Immature natural killer cell (primary cell): ENCODE measurements around the gene PLK2. TPM values are rescaled to one million over a fixed set of nuclear protein-coding genes. Genes with fewer than 3 reads are reported as not detected.

ENCODE experiments used
- DNase-seq, 3 donors: peaks; one replicate each; pipeline ENCODE4 v3.0.0; 2022; ENCODE audit warnings: mixed read lengths in 1 of 3
- H3K27ac Mint-ChIP-seq, 6 donors: one replicate each; pipeline ENCODE4 v1.8.0; 2020; ENCODE audit warnings: mixed read lengths in 6 of 6, mild to moderate bottlenecking in 5 of 6, inconsistent platforms in 4 of 6, moderate library complexity in 3 of 6
- H3K27me3 Mint-ChIP-seq, 3 donors: one replicate each; pipeline ENCODE4 v1.8.0; 2020 to 2021; ENCODE audit warnings: low read depth in 3 of 3, mild to moderate bottlenecking in 3 of 3, mixed read lengths in 3 of 3, moderate library complexity in 3 of 3, inconsistent platforms in 1 of 3
- H3K36me3 Mint-ChIP-seq, 3 donors: one replicate each; pipeline ENCODE4 v1.8.0; 2020; ENCODE audit warnings: mixed read lengths in 3 of 3, inconsistent platforms in 2 of 3, mild to moderate bottlenecking in 2 of 3
- H3K4me1 Mint-ChIP-seq, 2 donors: one replicate each; pipeline ENCODE4 v1.8.0; 2020; ENCODE audit warnings: inconsistent platforms in 2 of 2, mild to moderate bottlenecking in 2 of 2, mixed read lengths in 2 of 2, moderate library complexity in 1 of 2
- H3K4me3 Mint-ChIP-seq, 5 donors: one replicate each; pipeline ENCODE4 v1.8.0; 2020; ENCODE audit warnings: mild to moderate bottlenecking in 5 of 5, mixed read lengths in 5 of 5, inconsistent platforms in 3 of 5, moderate library complexity in 3 of 5
- H3K9me3 Mint-ChIP-seq, 6 donors: one replicate each; pipeline ENCODE4 v1.8.0; 2020; ENCODE audit warnings: mild to moderate bottlenecking in 6 of 6, mixed read lengths in 6 of 6, inconsistent platforms in 4 of 6, moderate library complexity in 3 of 6
- polyA plus RNA-seq, 3 donors: library from polyadenylated mRNA; unstranded; fragments of 300-500 nt; fragmentation: Illumina TruSeq; gene quantifications; one replicate each; pipeline ENCODE4 v1.2.3, GENCODE V29; 2021

The PLK2 gene
- polyA plus RNA-seq, 3 donors from 2014 or later, result 4.0 to 6.4 (median 5.0) TPM

- DNase-seq, result no peak
- Mint-ChIP-seq H3K4me3 (no peak overlapping the region), H3K36me3 (peaks cover 0 to 11% (median 8%) of the 10 kb centered on the region in 3 donors), H3K9me3 (no peaks in the 10 kb centered on the region), H3K27me3 (peaks cover 2 to 4% (median 2%) of the 10 kb centered on the region in 3 donors), H3K27ac (no peak overlapping the region), H3K4me1 (no peaks in the 10 kb centered on the region)
Measured at GRCh38 chr5:58451732-58452565, 7.9 kb downstream of the PLK2 start.

GRCh38 chr5:58450811-58451629 is 8.9 kb downstream of the PLK2 start:
- H3K4me1 Mint-ChIP-seq, result no peaks in the 10 kb centered on the region
- H3K27me3 Mint-ChIP-seq, result peaks cover 1 to 4% (median 2%) of the 10 kb centered on the region in 3 donors
- no peak for DNase-seq
- no peaks in the 10 kb centered on the region for H3K9me3 Mint-ChIP-seq
- H3K27ac Mint-ChIP-seq, result no peak overlapping the region
- peaks cover 0 to 11% (median 7%) of the 10 kb centered on the region in 3 donors for H3K36me3 Mint-ChIP-seq
- no peak overlapping the region for H3K4me3 Mint-ChIP-seq

- H3K4me3 Mint-ChIP-seq, result no peak overlapping the region
- H3K4me1 Mint-ChIP-seq, result no peaks in the 10 kb centered on the region
- no peaks in the 10 kb centered on the region for H3K9me3 Mint-ChIP-seq
- peaks cover 0 to 8% (median 4%) of the 10 kb centered on the region in 3 donors for H3K36me3 Mint-ChIP-seq
- H3K27ac Mint-ChIP-seq, result no peak overlapping the region
- DNase-seq, result no peak
- H3K27me3 Mint-ChIP-seq, result peaks cover 0 to 5% (median 2%) of the 10 kb centered on the region in 3 donors
Measured at GRCh38 chr5:58450018-58450417, 9.9 kb downstream of the PLK2 start.

- peaks cover 0 to 2% (median 1%) of the 10 kb centered on the region in 3 donors for H3K27me3 Mint-ChIP-seq
Measured at GRCh38 chr5:58447226-58447625, 12.7 kb downstream of the PLK2 start.

GRCh38 chr5:58446024-58446423 is 13.9 kb downstream of the PLK2 start:
- Mint-ChIP-seq H3K36me3 (no peaks in the 10 kb centered on the region), H3K9me3 (no peaks in the 10 kb centered on the region), H3K4me1 (no peaks in the 10 kb centered on the region), H3K27me3 (peaks cover 0 to 2% (median 1%) of the 10 kb centered on the region in 3 donors), H3K27ac (no peak overlapping the region), H3K4me3 (no peak overlapping the region)
- DNase-seq, result no peak

More at GRCh38 chr5:58447226-58447625, 12.7 kb downstream of the PLK2 start:
- H3K36me3 Mint-ChIP-seq, result no peaks in the 10 kb centered on the region
- H3K4me1 Mint-ChIP-seq, result no peaks in the 10 kb centered on the region
- no peak for DNase-seq
- no peak overlapping the region for H3K4me3 Mint-ChIP-seq
- no peaks in the 10 kb centered on the region for H3K9me3 Mint-ChIP-seq
- H3K27ac Mint-ChIP-seq, result no peak overlapping the region

GRCh38 chr5:58444805-58445204 is 15.1 kb downstream of the PLK2 start:
- Mint-ChIP-seq H3K36me3 (no peaks in the 10 kb centered on the region), H3K4me1 (no peaks in the 10 kb centered on the region), H3K4me3 (no peak overlapping the region), H3K9me3 (no peaks in the 10 kb centered on the region), H3K27me3 (peaks cover 0 to 3% (median 2%) of the 10 kb centered on the region in 3 donors), H3K27ac (no peak overlapping the region)
- no peak for DNase-seq

GRCh38 chr5:58440901-58441460 is 18.9 kb downstream of the PLK2 start:
- no peak for DNase-seq
- Mint-ChIP-seq H3K27ac (no peak overlapping the region), H3K9me3 (no peaks in the 10 kb centered on the region), H3K36me3 (no peaks in the 10 kb centered on the region), H3K27me3 (peaks cover 0 to 3% (median 2%) of the 10 kb centered on the region in 3 donors), H3K4me3 (no peak overlapping the region), H3K4me1 (no peaks in the 10 kb centered on the region)

- Mint-ChIP-seq H3K27ac (no peak overlapping the region), H3K4me3 (no peak overlapping the region), H3K4me1 (no peaks in the 10 kb centered on the region), H3K36me3 (no peaks in the 10 kb centered on the region), H3K27me3 (peaks cover 0 to 2% (median 2%) of the 10 kb centered on the region in 3 donors), H3K9me3 (no peaks in the 10 kb centered on the region)
- no peak for DNase-seq
Measured at GRCh38 chr5:58439094-58439644, 20.7 kb downstream of the PLK2 start.

- H3K9me3 Mint-ChIP-seq, result no peaks in the 10 kb centered on the region
- no peaks in the 10 kb centered on the region for H3K36me3 Mint-ChIP-seq
- no peak overlapping the region for H3K27ac Mint-ChIP-seq
- H3K4me3 Mint-ChIP-seq, result no peak overlapping the region
- DNase-seq, result no peak
- H3K27me3 Mint-ChIP-seq, result peaks cover 0 to 2% (median 0%) of the 10 kb centered on the region in 3 donors
- H3K4me1 Mint-ChIP-seq, result no peaks in the 10 kb centered on the region
Measured at GRCh38 chr5:58437661-58438060, 22.2 kb downstream of the PLK2 start.

- no peaks in the 10 kb centered on the region for H3K36me3 Mint-ChIP-seq
- no peak overlapping the region for H3K27ac Mint-ChIP-seq
- peaks cover 0 to 4% (median 3%) of the 10 kb centered on the region in 3 donors for H3K27me3 Mint-ChIP-seq
- H3K4me3 Mint-ChIP-seq, result no peak overlapping the region
- DNase-seq, result no peak
- H3K9me3 Mint-ChIP-seq, result no peaks in the 10 kb centered on the region
- H3K4me1 Mint-ChIP-seq, result no peaks in the 10 kb centered on the region
Measured at GRCh38 chr5:58431832-58432231, 28.1 kb downstream of the PLK2 start.

GRCh38 chr5:58412932-58413331 is 47.0 kb downstream of the PLK2 start:
- peaks cover 0 to 11% (median 1%) of the 10 kb centered on the region in 3 donors for H3K27me3 Mint-ChIP-seq
- no peak for DNase-seq
- H3K27ac Mint-ChIP-seq, result no peak overlapping the region
- no peak overlapping the region for H3K4me3 Mint-ChIP-seq
- H3K9me3 Mint-ChIP-seq, result peaks cover 0 to 6% (median 0%) of the 10 kb centered on the region in 6 donors
- H3K36me3 Mint-ChIP-seq, result no peaks in the 10 kb centered on the region
- no peaks in the 10 kb centered on the region for H3K4me1 Mint-ChIP-seq

GRCh38 chr5:58412081-58412480 is 47.8 kb downstream of the PLK2 start:
- H3K4me1 Mint-ChIP-seq, result no peaks in the 10 kb centered on the region
- DNase-seq, result no peak
- peaks cover 0 to 15% (median 1%) of the 10 kb centered on the region in 3 donors for H3K27me3 Mint-ChIP-seq
- no peak overlapping the region for H3K4me3 Mint-ChIP-seq
- no peak overlapping the region for H3K27ac Mint-ChIP-seq
- H3K36me3 Mint-ChIP-seq, result no peaks in the 10 kb centered on the region
- peaks cover 0 to 7% (median 0%) of the 10 kb centered on the region in 6 donors for H3K9me3 Mint-ChIP-seq

GRCh38 chr5:58411372-58411771 is 48.5 kb downstream of the PLK2 start:
- no peak for DNase-seq
- Mint-ChIP-seq H3K4me3 (no peak overlapping the region), H3K36me3 (no peaks in the 10 kb centered on the region), H3K4me1 (no peaks in the 10 kb centered on the region), H3K27ac (no peak overlapping the region), H3K9me3 (peaks cover 0 to 8% (median 0%) of the 10 kb centered on the region in 6 donors), H3K27me3 (peaks cover 0 to 17% (median 1%) of the 10 kb centered on the region in 3 donors)
